HG03039 (cell line): ENCODE data around the gene TFAP2B.

Source experiments
- ATAC-seq: cut with Tn5 transposase; IDR thresholded peaks from one replicate; pipeline ENCODE4 v1.9.1; 2021; ENCODE audit warnings: mild to moderate bottlenecking, moderate library complexity; ENCODE audit not compliant: unreplicated experiment

TFAP2B gene

GRCh38 chr6:50818673-50819072 is at the start of gene TFAP2B:
Gene TFAP2B (plus strand): TSS chr6:50818871. CDS start chr6:50818892, 21 bp downstream.
- ATAC-seq, result no peak

- no peak for ATAC-seq
Measured at GRCh38 chr6:50778696-50779095, 40.0 kb upstream of the TFAP2B start.

DNA sequence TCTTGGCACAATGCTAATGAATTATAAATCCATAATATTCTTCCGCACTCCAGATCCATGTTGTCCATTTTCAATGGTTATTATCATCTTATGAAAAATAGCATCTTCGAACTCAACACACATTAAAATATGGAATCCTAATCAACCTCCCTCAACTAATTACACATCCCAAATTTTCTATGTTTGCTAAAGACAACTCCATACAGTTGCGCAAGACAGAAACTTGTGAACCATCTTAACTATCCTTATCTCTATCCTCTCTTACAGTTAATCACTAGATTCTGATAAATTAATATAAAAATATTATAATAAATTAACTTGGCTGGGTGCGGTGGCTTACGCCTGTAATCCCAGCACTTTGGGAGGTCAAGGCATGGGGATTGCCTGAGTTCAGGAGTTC is 38.3 kb upstream of the TFAP2B start:
- ATAC-seq, result no peak

DNA sequence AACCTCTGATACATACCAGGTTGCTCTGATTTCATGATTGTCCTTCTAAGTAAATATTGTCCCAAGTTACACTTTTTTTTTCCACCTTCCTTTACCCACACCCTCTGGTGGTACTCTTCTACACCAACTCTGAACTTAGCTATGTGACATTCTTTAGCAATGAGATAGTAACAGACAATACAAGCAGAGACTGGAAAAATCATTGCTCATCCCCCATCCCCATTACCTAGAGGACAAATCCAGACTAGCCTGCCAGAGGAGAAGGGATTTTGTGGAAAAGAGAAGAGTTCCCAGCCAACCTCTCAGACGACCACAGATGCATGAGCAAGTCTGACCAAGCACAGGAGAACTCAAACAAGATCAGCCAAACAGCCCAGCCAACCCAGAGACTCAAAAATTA is 32.8 kb upstream of the TFAP2B start:
- no peak for ATAC-seq

DNA sequence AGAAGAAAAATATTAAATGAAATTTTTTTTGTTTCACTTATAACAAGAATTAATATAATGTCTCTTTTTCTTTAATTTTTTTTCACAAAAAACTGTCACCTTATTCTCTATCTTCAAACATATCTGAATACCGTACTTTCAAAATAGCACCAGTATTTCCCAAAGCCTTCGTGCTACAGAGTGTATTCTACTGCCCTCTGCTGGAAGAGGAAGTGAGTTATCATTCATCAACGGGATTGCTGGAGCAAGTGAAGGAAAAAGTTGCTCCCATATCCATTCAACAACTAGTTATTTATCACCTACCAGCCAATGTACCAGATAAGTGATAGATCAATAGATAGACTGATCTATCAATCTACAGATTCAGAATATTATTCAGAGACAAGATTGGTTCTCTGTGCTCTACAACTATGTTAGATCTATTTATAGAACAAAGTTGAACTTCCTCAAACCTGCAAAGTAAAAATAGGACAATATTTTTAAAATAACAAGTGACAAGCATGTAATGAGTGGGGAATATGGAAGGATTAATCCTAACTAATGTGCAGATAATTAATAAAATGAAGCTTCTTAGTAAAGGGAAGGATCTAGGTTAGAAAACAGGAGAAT is 26.7 kb upstream of the TFAP2B start:
- peak; percentile 75 for ATAC-seq

DNA sequence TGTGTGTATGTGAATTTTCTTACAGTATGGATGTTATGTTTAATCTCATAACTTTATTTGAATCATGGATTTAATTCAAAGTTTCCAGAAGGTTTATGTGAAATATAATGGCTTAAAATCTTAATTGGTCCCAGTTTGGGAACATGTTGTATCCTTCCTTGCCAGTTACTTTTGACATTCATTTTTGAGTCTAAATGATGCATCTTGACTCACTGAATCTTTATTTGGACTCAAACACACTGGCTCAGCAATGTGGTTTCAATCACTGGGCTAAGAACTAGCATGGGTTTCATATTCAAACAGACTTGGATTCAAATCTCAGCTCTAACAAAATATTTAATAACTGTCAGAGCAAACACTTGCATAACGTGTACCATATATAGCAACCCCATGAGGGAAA is 25.9 kb upstream of the TFAP2B start:
- ATAC-seq, result no peak

DNA sequence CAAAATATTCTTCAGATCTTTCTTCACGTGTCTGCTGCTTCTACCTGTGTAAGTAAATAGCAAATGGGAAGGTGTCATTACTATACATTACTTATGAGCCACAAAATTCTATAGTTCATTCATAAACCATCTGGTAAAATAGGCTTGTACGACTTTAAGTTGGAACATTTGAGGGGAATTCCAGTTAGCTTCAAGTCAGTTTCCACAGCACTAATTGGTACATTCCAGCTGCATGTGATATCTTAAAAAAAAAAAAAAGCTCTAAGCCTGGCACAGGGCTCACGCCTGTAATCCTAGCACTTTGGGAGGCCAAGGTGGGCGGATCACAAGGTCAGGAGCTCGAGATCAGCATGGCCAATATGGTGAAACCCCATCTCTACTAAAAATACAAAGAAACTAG is 23.1 kb upstream of the TFAP2B start:
- ATAC-seq, result no peak

GRCh38 chr6:50804283-50804682 is 14.4 kb upstream of the TFAP2B start:
- no peak for ATAC-seq

- no peak for ATAC-seq
Measured at GRCh38 chr6:50807035-50807434, 11.6 kb upstream of the TFAP2B start.

DNA sequence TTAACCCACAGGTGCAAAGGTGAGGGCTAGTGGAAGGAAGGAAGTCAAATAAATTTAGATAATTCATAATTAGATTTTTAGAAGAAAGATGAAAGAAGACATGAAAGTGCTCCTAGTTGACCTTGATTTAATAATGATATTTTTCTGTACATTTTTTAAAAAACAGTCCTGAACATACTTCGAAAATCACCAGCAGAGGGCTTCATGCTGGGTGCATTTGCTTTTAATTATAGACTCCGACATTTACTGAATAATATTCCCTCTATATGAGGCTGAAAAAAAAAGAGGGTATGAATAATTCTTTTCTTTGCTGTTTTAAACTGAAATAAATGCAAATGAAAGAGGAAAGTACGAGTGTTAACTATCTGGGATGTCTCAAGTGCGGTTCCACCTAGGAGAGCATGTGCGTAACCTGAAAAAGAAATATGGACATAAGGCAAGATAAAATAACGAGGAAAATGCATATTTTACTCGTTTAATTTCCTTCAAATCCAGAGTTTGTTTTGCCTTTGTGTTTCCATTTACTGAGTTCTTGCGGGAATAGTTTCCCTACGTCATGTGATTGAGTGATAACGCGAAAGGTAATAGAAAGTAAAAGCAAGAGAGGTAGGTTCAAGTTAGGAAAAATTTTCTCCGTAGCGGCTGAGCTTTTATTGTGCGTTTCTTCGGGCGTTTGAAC is 3.1 kb upstream of the TFAP2B start:
- ATAC-seq, result peak; percentile 32

DNA sequence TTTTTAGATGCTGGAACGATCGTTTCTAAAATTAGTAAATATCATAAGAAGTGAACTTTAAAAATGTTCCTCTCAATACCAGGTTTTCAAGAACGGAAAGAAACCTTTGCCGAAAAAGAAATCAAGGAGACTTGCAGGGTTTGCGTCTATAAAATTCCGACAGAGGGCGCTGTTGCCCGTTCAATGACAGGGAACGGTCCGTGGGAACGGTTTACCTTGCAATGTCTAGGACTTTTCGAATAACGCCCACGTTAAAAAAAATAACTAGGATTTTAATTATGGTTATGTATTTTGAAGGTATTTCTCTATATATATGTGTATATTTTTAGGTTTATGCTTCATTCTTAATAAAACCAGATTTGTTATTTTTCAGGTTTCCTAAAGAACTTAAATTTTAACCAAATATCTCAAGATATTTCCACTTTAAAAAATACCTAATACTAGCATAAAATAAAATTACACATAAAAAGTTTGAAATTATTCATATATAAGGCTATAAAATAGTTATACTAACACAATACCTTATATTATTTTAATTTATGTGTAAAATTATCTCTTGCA is 2.5 kb upstream of the TFAP2B start:
- peak; percentile 52 for ATAC-seq

- no peak for ATAC-seq
Measured at GRCh38 chr6:50816947-50817645, 1.6 kb upstream of the TFAP2B start.

GRCh38 chr6:50817646-50817950 is 1.1 kb upstream of the TFAP2B start:
- no peak for ATAC-seq

DNA sequence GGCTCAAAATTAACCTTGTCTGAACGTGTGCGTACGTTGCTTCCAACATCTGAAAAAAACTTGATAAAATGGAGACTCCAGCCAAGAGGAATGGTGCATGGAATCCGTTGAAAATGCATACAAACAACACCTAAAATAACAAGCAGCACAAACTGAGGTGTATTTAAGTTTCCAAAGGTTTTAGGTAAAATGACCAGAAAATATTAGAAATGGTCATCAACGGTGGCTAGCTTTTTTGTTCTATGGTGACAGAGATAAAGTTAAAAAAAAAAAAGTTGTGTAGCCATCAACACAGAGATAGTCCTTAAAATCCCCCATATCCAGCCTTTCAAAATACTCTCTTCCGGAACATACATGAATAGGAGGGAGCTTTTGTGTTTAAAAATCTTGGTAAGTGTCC is 651 bp upstream of the TFAP2B start:
- no peak for ATAC-seq

- ATAC-seq, result no peak
Measured at GRCh38 chr6:50819466-50819903, 814 bp downstream of the TFAP2B start.

- ATAC-seq, result peak; percentile 52
Measured at GRCh38 chr6:50819904-50820868, 1.5 kb downstream of the TFAP2B start.

DNA sequence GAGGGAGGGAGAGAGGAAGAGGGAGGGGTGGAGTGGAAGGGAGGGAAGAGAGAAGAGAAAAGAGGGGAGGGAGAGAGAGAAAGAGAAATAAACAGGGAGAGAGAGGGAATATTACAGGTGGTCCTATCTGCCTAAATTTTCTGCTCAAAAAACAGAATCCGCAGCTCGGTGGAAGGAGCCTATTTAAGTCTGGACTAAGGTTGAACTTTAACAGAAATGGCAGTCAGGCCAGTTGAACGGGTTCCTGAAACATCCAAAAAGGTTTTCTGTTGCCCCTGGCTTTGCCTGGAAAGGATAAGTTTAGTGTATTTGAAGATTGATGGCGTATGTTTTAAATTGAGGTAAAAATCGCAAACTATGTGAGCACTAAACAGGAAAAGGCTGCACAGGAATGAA is 2.2 kb downstream of the TFAP2B start:
- no peak for ATAC-seq

DNA sequence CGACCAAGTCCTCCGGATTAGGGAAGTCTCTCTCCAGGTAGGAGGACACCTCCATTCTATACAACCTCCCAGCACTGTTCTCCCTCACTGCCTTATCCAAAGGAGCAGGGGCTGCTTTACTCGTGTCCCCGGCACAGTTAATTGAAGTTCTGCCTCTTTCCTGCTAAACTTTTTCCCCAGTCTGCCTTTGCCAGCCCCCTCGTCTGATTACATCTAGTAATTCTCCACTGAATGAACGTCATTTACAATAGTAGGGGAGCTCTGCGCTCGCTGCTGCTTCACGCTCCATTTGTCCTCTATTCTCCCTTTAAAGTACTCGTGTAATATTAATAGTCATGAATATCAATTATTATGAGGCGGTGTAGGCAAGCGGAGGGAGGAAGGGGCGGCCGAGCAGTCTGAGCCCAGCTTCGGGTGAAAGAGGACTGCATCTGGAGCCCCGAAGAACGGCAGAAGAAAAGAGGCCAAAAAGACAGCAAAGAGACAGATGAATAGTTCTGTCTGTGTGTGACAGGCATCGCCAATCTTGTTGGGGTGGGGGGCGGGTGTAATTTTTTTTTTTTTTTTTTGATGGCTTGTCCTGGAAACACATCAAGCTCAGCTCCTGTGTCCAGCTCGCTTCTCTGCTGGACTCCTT is 2.9 kb downstream of the TFAP2B start:
- no peak for ATAC-seq

DNA sequence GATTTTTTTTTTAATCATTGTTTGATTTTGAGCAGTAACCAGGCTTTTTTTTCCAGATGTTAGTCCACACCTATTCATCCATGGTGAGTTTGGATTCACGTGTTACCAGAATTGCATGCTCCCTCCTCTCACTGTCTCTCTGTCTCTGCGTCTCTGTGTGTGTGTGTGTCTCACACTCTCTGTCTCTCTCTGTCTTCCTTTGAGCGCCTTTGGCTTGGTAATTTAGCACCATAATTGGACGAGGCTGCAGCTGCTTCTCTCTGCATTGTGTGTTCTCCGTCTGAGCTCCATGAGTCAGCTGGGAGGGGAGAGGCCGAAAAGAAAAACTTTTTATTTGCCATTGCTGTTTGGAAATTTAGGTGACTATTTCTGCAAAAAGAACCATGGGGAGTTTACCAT is 3.4 kb downstream of the TFAP2B start:
- ATAC-seq, result no peak

DNA sequence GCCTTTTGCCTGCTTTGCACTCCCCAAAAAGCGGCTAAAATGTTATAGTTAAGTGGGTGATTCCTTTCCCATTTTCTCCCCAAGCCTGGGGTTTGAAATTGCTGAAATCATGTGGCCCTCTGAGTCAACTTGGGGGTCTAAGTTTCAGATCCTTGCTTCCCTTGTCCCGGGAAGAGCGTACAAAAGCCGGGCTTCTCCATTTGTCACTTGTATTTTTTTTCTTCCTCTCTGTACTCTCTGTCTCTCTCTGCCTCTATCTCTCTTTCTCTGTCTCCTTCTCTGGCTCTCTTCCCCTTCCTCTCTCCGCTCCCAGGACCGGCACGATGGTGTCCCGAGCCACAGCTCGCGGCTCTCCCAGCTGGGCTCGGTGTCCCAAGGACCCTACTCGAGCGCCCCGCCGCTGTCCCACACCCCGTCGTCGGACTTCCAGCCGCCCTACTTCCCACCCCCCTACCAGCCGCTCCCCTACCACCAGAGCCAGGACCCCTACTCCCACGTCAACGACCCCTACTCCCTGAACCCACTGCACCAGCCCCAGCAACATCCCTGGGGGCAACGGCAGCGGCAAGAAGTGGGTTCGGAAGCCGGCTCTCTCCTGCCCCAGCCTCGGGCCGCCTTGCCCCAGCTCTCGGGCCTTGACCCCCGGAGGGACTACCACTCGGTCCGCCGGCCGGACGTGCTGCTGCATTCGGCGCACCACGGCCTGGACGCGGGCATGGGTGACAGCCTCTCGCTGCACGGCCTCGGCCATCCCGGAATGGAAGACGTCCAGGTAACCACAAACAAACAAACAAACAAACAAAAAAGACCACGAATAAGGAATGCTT is 4.6 kb downstream of the TFAP2B start:
- ATAC-seq, result no peak
